Measurements from ENCODE around the gene EIF4G3.

GRCh38 chr1:21189421-21189820, 12.7 kb upstream of the EIF4G3 start:
- TF ChIP-seq EZH2 (IDR thresholded peaks at IDR 0.05; ENCODE audit: borderline replicate concordance, low read length), result no peak
- TF ChIP-seq CTCF (conservative IDR thresholded peaks at IDR 0.05 in 1 of 2, IDR thresholded peaks at IDR 0.05 in 1 of 2; ENCODE audit: extremely low read depth in 1 of 2, insufficient read depth in 1 of 2, low read depth in 1 of 2, low read length in 2 of 2), result no peak
